Astrocyte (in vitro differentiated cells and primary cell): ENCODE measurements around the gene PKMYT1. TPM values are rescaled to one million over a fixed set of nuclear protein-coding genes. Genes with fewer than 3 reads are reported as not detected.

Source experiments
- DNase-seq: peaks from one replicate; pipeline ENCODE4 v3.0.0-alpha.2; 2010; ENCODE audit warnings: low read depth
- FAIRE-seq: peaks from 2 replicates; lab custom pipeline; 2011; peaks lifted over from hg19 to GRCh38; lab: Jason Lieb, UNC
- H2AFZ ChIP-seq: 2 replicates; pipeline ENCODE4 v1.6.0; 2012; ENCODE audit warnings: low read depth, low read length, inconsistent platforms
- H3K27ac ChIP-seq: 2 replicates; pipeline ENCODE4 v1.5.1; 2011; ENCODE audit warnings: low read depth, low read length, inconsistent platforms
- H3K27me3 ChIP-seq: 2 replicates; pipeline ENCODE4 v1.6.0; 2011; ENCODE audit warnings: low read length, inconsistent platforms; ENCODE audit not compliant: insufficient read depth
- H3K36me3 ChIP-seq: 2 replicates; pipeline ENCODE4 v1.5.1; 2011; ENCODE audit warnings: low read length, inconsistent platforms; ENCODE audit not compliant: insufficient read depth
- H3K4me1 ChIP-seq: 2 replicates; pipeline ENCODE4 v1.5.1; 2011; ENCODE audit warnings: low read length, inconsistent platforms; ENCODE audit not compliant: insufficient read depth
- H3K4me2 ChIP-seq: 2 replicates; pipeline ENCODE4 v1.6.0; 2012; ENCODE audit warnings: low read length, inconsistent platforms
- H3K4me3 ChIP-seq: 2 replicates; pipeline ENCODE4 v1.5.1; 2011; ENCODE audit warnings: low read depth, mild to moderate bottlenecking, low read length, inconsistent platforms; ENCODE audit not compliant: insufficient read depth
- H3K79me2 ChIP-seq: 2 replicates; pipeline ENCODE4 v1.6.0; 2012; ENCODE audit warnings: mild to moderate bottlenecking, low read length, inconsistent platforms; ENCODE audit not compliant: insufficient read depth
- H3K9ac ChIP-seq: 2 replicates; pipeline ENCODE4 v1.6.0; 2012; ENCODE audit warnings: mild to moderate bottlenecking, low read length, inconsistent platforms
- H3K9me3 ChIP-seq: 2 replicates; pipeline ENCODE4 v1.5.1; 2012; ENCODE audit warnings: low read depth, mild to moderate bottlenecking, low read length, inconsistent platforms; ENCODE audit not compliant: insufficient read depth
- H4K20me1 ChIP-seq: 2 replicates; pipeline ENCODE4 v1.6.0; 2012; ENCODE audit warnings: low read length, inconsistent platforms; ENCODE audit not compliant: insufficient read depth
- H3K27ac Mint-ChIP-seq: one replicate; pipeline ENCODE4 v1.8.0; 2021; ENCODE audit warnings: mild to moderate bottlenecking, mixed read lengths; ENCODE audit not compliant: unreplicated experiment
- H3K27me3 Mint-ChIP-seq: one replicate; pipeline ENCODE4 v1.8.0; 2021; ENCODE audit warnings: low read depth, mixed read lengths; ENCODE audit not compliant: unreplicated experiment
- H3K36me3 Mint-ChIP-seq: one replicate; pipeline ENCODE4 v1.8.0; 2021; ENCODE audit warnings: low read depth, mixed read lengths; ENCODE audit not compliant: unreplicated experiment
- H3K4me1 Mint-ChIP-seq: one replicate; pipeline ENCODE4 v1.8.0; 2021; ENCODE audit warnings: low read depth, mixed read lengths; ENCODE audit not compliant: unreplicated experiment
- H3K4me3 Mint-ChIP-seq: one replicate; pipeline ENCODE4 v1.8.0; 2021; ENCODE audit warnings: mild to moderate bottlenecking, moderate library complexity, mixed read lengths; ENCODE audit not compliant: unreplicated experiment
- H3K9me3 Mint-ChIP-seq: one replicate; pipeline ENCODE4 v1.8.0; 2021; ENCODE audit warnings: mild to moderate bottlenecking, mixed read lengths; ENCODE audit not compliant: unreplicated experiment
- CTCF ChIP-seq: IDR thresholded peaks from 2 replicates; pipeline ENCODE4 v1.5.1; 2011; ENCODE audit warnings: low read depth, mild to moderate bottlenecking, inconsistent platforms, low read length, moderate library complexity; ENCODE audit not compliant: insufficient read depth
- EZH2 ChIP-seq: IDR thresholded peaks from 2 replicates; pipeline ENCODE4 v1.6.1; 2012; ENCODE audit warnings: mild to moderate bottlenecking, low read length, inconsistent platforms; ENCODE audit not compliant: insufficient read depth
- total RNA-seq: library from RNA; stranded (reverse); gene quantifications from 2 replicates; pipeline ENCODE4 v1.2.1, GENCODE V29; 2021

Gene PKMYT1
- total RNA-seq, 1 donor from 2014 or later = 3.9 TPM

GRCh38 chr16:3017344-3017743 is 37.1 kb upstream of the PKMYT1 start:
- Histone ChIP-seq H4K20me1 (peaks cover 6% of the 10 kb centered on the region), H3K4me1 (peaks cover 19% of the 10 kb centered on the region), H3K4me3 (no peak overlapping the region), H3K79me2 (peaks cover 5% of the 10 kb centered on the region), H3K4me2 (no peak overlapping the region), H2AFZ (no peak overlapping the region), H3K9me3 (no peaks in the 10 kb centered on the region), H3K27me3 (peaks cover 17% of the 10 kb centered on the region), H3K9ac (no peak overlapping the region), H3K36me3 (no peaks in the 10 kb centered on the region), H3K27ac (no peak overlapping the region)
- peak overlapping the region; percentile 81 for H3K27ac Mint-ChIP-seq
- H3K4me3 Mint-ChIP-seq = peak overlapping the region; percentile 92
- H3K9me3 Mint-ChIP-seq = no peaks in the 10 kb centered on the region
- peaks cover 14% of the 10 kb centered on the region for H3K4me1 Mint-ChIP-seq
- H3K27me3 Mint-ChIP-seq = no peaks in the 10 kb centered on the region
- TF ChIP-seq CTCF = no peak
- no peak for TF ChIP-seq EZH2
- FAIRE-seq (no peak), DNase-seq (no peak)
- H3K36me3 Mint-ChIP-seq = peaks cover 5% of the 10 kb centered on the region

GRCh38 chr16:3015865-3016521 is 35.7 kb upstream of the PKMYT1 start:
- H2AFZ ChIP-seq = no peak overlapping the region
- H3K4me3 Mint-ChIP-seq = peak overlapping the region; percentile 92
- no peaks in the 10 kb centered on the region for H3K27me3 Mint-ChIP-seq
- H3K9ac ChIP-seq = no peak overlapping the region
- H3K4me2 ChIP-seq = no peak overlapping the region
- peaks cover 24% of the 10 kb centered on the region for H3K27me3 ChIP-seq
- H3K27ac Mint-ChIP-seq = no peak overlapping the region
- no peak overlapping the region for H3K4me3 ChIP-seq
- no peak overlapping the region for H3K27ac ChIP-seq
- peaks cover 9% of the 10 kb centered on the region for H4K20me1 ChIP-seq
- peaks cover 14% of the 10 kb centered on the region for H3K4me1 Mint-ChIP-seq
- H3K36me3 ChIP-seq = no peaks in the 10 kb centered on the region
- H3K9me3 Mint-ChIP-seq = no peaks in the 10 kb centered on the region
- FAIRE-seq (no peak), DNase-seq (no peak)
- peaks cover 18% of the 10 kb centered on the region for H3K4me1 ChIP-seq
- peaks cover 5% of the 10 kb centered on the region for H3K36me3 Mint-ChIP-seq
- peaks cover 5% of the 10 kb centered on the region for H3K79me2 ChIP-seq
- no peak for TF ChIP-seq EZH2
- no peak for TF ChIP-seq CTCF
- no peaks in the 10 kb centered on the region for H3K9me3 ChIP-seq

DNA sequence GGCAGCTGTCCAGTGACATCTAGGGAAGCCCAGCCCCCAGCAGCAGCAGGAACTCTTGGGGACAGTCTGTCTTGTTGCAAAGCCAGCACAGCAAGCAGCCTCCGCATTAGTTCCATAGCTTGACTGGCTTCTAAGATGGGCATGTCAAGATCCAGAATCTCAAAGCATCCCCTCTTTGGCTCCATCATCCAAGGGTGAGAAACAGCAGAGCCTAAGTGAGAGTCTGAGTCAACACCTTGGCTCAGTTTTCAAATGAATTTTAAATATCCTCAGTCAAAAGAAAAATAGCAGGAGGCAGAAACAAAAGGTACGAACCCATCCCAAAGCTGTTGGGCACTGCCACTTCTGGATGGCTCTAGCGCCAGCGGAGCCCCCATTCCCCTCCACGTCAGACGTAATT is 34.7 kb upstream of the PKMYT1 start:
- H3K36me3 Mint-ChIP-seq = peaks cover 3% of the 10 kb centered on the region
- Histone ChIP-seq H3K36me3 (no peaks in the 10 kb centered on the region), H3K9ac (no peak overlapping the region), H3K9me3 (no peaks in the 10 kb centered on the region), H2AFZ (no peak overlapping the region), H4K20me1 (peaks cover 5% of the 10 kb centered on the region), H3K4me2 (no peak overlapping the region), H3K27me3 (peaks cover 24% of the 10 kb centered on the region), H3K4me3 (no peak overlapping the region), H3K79me2 (no peaks in the 10 kb centered on the region), H3K4me1 (peaks cover 20% of the 10 kb centered on the region), H3K27ac (no peak overlapping the region)
- no peaks in the 10 kb centered on the region for H3K9me3 Mint-ChIP-seq
- TF ChIP-seq CTCF = no peak
- TF ChIP-seq EZH2 = no peak
- peaks cover 13% of the 10 kb centered on the region for H3K4me1 Mint-ChIP-seq
- no peaks in the 10 kb centered on the region for H3K27me3 Mint-ChIP-seq
- DNase-seq (no peak), FAIRE-seq (no peak)
- H3K4me3 Mint-ChIP-seq = peak overlapping the region; percentile 40
- no peak overlapping the region for H3K27ac Mint-ChIP-seq
